GM13976 (cell line): ENCODE results near the gene LSM7.

Source experiments
- DNase-seq: peaks from one replicate; pipeline ENCODE4 v3.0.0; 2012; ENCODE audit warnings: low spot score
- in situ Hi-C: fragments of 300-500 bp; cut with MboI; formaldehyde crosslinking; loops from one replicate; pipeline ENCODE4 v1.12.0; 2022; ENCODE audit warnings: low sequenced_read_pairs, mixed read lengths, inconsistent platforms; ENCODE audit not compliant: unreplicated experiment
- TF ChIP-seq, protein P1 (sequence below): IDR thresholded peaks from 2 replicates; pipeline ENCODE4 v1.5.1; 2012; ENCODE audit warnings: borderline replicate concordance, mild to moderate bottlenecking; ENCODE audit not compliant: insufficient read depth; ENCODE audit errors: extremely low read depth, missing control alignments, control extremely low read depth

Gene LSM7

DNA sequence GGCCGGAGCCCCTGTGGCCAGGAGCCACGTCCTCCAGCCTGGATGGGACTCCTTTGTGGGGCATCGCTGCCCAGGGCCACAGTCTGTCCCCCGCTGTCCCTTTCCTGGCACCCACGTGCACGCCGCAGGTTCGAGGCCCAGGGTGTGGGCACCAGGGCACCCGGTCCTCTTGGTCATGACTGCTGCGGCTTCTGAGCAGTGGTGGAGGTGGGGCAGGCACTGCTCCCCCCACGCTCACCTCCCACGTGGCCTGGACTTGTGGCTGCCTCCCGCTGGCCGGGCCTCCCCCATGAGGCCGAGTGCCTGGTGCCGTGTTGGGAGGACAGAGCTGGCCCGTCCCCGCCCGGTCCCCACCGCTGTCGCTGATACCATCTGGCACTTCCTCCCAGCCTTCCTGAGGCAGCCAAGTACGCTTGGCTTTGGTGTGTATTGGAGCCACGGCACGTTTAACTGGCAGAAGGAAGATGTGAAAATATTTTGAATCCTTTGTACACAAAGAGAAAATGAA is 12.9 kb upstream of the LSM7 start:
- TF ChIP-seq, protein P1, sequence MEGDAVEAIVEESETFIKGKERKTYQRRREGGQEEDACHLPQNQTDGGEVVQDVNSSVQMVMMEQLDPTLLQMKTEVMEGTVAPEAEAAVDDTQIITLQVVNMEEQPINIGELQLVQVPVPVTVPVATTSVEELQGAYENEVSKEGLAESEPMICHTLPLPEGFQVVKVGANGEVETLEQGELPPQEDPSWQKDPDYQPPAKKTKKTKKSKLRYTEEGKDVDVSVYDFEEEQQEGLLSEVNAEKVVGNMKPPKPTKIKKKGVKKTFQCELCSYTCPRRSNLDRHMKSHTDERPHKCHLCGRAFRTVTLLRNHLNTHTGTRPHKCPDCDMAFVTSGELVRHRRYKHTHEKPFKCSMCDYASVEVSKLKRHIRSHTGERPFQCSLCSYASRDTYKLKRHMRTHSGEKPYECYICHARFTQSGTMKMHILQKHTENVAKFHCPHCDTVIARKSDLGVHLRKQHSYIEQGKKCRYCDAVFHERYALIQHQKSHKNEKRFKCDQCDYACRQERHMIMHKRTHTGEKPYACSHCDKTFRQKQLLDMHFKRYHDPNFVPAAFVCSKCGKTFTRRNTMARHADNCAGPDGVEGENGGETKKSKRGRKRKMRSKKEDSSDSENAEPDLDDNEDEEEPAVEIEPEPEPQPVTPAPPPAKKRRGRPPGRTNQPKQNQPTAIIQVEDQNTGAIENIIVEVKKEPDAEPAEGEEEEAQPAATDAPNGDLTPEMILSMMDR, result no peak
- in situ Hi-C loops, result no loop called here
- no peak for DNase-seq

DNA sequence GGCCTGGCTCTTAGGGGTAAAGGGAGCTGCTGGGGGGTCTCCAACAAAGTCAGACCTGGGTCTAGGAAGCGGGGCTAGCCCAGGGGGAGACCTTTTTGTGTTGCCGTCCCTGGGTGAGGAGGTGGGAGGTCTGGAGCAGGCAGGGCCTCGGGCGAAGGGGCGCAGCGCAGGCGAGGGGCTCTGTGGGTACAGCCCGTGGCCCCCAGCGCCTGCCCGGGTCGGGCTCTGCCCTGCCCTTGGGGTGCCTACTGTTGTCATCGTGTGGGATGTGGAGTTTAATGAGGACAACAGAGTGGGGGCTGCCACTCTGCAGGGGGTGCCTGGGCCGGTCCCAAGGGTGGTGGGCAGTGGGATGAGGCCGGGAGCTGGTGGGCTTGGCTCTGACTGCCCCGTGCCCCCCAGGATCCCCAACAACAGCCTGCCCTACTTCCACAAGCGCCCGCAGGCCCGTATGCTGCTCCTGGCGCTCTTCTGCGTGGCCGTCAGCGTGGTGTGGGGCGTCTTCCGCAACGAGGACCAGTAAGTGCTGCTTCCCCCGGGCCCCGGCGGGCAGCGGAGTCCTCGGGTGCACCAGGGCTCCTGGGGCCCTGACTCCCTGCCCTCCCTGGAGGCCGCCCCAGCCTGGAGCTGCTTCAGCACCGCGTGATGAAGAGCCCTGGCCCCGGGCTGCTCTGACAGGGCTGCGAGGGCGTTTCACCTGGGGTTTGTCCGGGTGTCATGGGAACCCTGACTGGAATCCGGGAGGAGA is 12.3 kb upstream of the LSM7 start:
- TF ChIP-seq, protein P1, result no peak
- in situ Hi-C loops, result no loop called here
- no peak for DNase-seq

DNA sequence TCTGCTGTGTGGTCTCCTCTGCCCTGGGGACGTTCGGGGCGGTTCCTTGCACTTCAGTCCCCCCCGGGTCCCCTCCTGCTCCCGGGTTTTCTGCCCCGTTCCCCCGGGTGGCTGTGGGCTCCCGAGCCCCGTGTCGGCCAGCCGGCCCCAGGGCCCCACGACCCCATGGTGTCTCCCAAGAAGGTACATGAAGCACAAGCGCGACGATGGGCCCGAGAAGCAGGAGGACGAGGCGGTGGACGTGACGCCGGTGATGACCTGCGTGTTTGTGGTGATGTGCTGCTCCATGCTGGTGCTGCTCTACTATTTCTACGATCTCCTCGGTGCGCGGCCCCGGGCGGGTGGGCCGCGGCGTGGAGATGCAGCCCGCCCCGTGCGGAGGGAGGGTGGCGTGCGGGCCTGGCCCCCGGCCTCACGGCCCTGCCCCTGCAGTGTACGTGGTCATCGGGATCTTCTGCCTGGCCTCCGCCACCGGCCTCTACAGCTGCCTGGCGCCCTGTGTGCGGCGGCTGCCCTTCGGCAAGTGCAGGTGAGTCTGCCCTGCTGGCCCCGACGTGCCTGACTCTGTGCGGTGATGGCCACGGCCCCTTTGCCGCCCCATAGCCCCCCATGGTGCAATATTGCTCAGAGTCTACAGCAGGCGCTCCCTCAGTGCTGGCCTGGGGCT is 11.4 kb upstream of the LSM7 start:
- in situ Hi-C loops, result no loop called here
- TF ChIP-seq, protein P1, result no peak
- no peak for DNase-seq

DNA sequence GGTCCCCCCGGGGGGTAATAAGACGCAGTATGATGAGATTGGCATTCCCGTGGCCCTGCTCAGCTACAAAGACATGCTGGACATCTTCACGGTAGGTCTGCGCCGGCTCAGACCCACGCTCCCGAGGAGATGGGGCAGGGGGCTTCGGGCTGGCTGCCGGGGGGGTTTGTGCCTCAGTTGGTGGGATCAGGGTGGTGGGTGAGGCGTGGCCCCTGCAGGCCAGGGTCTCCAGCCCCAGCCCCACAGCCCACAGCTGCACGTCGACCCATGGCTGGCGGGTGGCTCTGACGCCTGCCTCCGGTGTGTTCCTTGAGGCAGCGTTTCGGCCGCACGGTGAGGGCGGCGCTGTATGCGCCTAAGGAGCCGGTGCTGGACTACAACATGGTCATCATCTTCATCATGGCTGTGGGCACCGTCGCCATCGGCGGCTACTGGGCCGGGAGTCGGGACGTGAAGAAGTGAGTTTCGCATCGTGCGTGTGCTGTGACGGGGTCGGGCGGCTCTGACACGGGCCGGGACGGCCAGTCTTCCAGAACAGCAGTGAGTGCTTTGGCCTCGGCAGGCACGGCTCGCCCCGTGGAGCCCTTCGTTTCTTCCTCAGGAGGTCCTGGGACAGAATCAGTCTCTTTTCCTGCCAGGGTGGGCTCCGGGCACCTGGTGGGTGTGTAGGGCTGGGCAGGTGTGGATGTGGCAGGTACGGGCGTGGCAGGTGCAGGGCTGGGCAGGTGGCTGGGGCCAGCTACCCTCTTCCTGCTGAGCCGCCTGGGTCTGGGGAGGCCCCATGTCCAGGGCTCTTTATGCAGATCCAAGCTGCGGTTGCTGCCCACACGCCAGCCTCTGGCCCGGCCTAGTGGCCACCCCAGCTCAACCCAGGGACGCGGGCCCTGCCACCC is 10.6 kb upstream of the LSM7 start:
- in situ Hi-C loops, result no loop called here
- DNase-seq, result no peak
- TF ChIP-seq, protein P1, result no peak

DNA sequence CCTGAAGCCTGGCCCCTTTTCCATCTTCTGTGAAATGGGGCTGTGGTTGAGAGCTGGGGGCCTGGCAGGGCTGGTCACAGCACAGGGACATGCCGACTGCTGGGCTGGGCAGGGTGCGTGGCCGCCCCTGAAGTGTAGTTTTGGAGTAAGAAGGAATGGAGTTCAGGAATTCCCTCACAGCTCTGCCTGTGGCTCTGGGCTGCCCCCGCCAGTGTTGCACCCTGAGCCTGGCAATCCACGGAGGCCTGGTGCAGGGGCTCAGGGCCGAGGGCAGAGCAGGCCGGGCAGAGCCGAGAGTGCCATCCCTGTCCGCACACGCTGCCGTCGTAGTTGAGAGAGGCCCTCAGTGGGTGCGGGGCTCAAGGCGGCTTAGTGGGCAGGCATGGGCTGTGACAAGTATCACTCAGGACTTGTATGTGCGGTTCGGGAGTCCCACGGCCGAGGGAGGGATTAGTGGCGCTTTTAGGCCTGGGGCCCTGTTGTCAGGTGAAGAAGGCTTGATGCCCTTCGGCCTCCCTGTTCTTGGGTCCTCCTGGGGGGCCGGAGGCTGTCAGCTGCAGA is 9.7 kb upstream of the LSM7 start:
- no peak for DNase-seq
- in situ Hi-C loops, result no loop called here
- TF ChIP-seq, protein P1, result no peak

DNA sequence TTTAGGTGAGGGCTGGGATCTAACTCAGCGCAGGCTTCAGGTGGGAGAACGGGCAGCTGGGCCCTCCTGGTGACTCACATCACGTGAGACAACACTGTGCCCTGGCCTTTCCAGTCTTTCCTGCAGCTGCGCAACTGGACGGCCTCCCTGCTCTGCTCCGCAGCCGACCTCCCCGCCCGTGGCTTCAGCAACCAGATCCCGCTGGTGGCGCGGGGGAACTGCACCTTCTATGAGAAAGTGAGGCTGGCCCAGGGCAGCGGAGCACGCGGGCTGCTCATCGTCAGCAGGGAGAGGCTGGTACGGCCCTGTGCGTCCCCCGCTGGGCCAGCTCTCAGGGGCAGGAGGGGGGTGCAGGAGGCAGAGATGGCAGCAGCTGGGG is 8.9 kb upstream of the LSM7 start:
- in situ Hi-C loops, result no loop called here

More for the DNA sequence above, 8.9 kb upstream of the LSM7 start:
- DNase-seq, result no peak
- TF ChIP-seq, protein P1, result no peak
